GM19455 (cell line): ENCODE data around the gene TCF12.
"Not testable (repeated sequence)": the region's sequence is repeated elsewhere in the genome, so short reads cannot be mapped to it uniquely, and the experiment has no call there.

Experiments used
- ATAC-seq: cut with Tn5 transposase; IDR thresholded peaks from one replicate; pipeline ENCODE4 v1.9.1; 2021; ENCODE audit not compliant: unreplicated experiment

Gene TCF12

GRCh38 chr15:57089815-57090495 lies 171.5 kb downstream of the TCF12 start:
- ATAC-seq = no peak

DNA sequence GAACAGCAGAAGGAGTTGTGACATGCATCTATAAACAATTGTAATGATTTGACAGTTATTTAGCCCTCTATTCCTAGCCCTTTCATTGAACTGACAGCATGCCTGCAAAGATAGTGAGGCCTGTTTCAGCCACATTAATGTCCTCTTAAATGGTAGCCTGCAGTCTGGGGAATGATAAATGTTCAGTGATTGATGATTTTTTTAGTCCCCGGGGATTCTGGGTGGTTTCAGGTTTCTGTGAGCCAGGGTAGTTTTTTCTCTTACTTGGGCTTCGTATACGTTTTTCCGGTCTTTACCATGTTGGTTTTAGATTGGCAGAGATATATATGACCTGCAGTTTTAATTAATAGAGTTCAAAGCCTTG lies 172.0 kb downstream of the TCF12 start:
- no peak for ATAC-seq

DNA sequence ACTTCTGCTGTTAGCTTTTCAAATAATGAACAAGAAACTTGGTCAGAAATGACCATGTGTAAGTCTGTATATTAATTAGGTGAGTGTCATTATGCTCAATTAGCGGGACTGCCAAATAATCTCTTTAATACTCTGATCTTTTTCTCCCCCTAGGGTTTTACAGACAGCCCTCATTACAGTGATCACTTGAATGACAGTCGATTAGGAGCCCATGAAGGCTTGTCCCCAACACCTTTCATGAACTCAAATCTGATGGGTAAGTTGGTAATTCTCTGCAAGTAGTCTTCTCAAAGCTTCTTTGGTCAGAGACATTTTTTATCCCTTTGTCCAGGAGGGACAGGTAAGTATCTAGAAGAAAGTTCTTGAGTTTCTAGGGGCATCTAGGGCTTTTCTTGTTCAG lies 173.2 kb downstream of the TCF12 start:
- no peak for ATAC-seq

DNA sequence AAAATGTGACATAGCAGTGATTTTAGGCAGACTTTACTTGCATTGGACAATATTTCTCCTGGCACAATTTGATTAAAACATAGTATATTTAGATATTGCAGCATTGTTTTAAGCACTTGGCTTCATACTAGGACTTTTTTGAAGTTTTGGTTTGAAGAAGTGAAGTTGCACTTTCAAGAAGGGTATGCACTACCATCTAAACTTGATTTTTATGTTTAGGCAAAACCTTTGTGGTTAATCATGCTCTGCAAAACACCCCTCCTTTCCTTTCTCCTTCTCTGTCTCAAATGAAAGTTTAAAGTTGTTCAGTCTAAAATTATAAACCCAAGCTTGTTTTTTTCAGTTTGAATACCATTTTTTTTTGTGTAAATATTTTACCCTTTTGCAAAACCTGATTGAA lies 173.8 kb downstream of the TCF12 start:
- ATAC-seq = no peak

DNA sequence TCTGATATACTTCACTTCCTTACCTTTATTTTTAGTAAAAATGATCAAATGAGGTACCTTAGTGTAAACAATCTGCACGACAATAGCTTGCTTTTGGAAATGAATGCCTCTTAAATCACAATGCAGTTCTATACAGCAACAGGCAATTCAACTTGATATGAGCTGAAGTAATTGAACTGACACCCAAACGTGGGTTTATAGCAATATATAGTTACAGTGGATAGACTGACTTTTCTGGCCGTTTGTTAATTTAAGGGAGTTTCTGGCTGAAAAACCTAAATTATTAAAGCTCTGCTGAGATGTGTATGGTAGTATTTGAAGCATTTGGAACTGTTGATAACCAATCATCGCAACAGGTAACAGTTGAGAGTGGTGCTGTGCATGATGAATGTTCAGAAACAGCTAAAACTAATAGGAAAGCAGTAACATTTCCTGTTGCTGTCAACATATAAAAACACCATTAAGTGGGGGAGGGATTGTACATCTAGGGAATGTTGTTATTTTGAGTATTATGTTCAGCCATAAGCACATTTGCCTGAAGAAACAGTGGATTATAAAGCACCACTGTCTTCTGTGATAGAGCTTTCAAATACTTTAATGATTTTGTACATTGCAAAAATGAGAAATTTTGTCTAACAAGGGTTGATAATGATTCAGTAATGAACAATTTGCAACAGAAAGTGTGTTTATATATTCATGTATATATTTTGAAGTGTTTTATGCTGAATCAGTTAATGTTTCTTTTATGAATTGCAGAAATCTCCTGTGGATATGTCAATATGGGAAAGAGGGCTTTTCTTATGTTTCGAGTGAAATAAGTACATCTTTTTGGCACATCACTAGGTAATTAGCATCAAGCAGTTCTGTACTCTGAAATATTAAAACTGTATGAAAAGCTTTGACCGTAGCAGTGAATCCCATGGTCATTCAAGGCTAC lies 176.1 kb downstream of the TCF12 start:
- ATAC-seq = no peak

DNA sequence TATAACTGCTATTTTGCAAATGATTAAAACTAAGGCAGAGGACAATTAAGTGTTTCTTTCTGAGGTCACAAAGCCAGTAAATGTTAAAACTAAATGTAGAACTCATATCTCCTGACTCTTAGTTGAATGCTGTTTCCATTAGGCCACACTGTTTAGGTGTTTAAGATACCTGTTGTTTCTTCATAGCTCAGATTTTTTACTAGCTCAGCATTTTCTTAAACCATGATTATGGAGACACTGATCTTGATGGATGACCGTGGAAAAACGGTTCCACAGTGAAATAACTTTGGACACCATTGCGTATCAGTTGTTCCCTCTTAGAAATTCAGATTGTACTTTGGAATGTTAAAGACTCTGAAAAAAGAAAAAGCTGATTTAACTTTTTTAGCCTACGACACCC lies 177.5 kb downstream of the TCF12 start:
- no peak for ATAC-seq

GRCh38 chr15:57097246-57097645 lies 178.8 kb downstream of the TCF12 start:
- ATAC-seq = no peak

- not testable (repeated sequence) for ATAC-seq
Observed at GRCh38 chr15:57097919-57098543, 179.6 kb downstream of the TCF12 start.

DNA sequence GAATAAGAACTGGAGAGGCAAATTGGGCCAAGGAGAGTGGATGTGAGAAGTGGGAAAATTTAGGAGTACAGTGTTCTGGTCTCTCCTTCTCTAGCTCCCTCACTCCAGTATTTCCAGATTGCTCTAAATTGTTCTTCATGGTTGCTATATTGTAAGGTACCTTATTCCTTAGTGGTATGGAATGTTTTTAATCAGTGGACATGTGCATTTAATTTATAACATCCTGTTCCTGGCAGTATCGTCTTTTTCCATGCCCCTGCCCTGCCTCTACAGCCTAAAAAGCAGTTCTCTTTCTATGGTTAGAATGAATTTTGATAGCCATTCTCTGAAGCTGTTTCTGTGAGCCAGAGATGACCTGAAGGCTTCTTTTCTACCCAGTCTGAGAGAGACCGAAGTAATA lies 180.5 kb downstream of the TCF12 start:
- no peak for ATAC-seq

GRCh38 chr15:57100136-57100539 lies 181.7 kb downstream of the TCF12 start:
- ATAC-seq = no peak

DNA sequence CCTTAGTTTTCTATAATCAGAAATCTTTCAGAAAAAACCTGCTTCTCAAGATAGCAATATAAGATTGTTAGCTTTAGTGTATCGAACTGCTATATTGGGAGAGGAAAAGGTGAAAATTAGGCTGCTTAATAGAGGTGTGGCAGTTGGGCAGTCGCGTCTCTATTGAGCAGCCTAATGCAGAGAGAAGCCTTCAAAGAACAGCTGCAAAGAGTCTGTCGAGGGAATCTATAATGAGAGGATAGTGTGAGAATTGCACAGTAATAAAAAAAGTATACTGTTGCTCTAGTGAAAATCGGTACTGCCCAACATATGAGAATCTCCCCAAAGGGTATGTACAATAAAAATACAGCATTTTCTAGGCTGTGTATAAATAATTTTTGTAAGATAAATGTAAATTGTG lies 184.4 kb downstream of the TCF12 start:
- no peak for ATAC-seq

- ATAC-seq = no peak
Observed at GRCh38 chr15:57108296-57108695, 189.9 kb downstream of the TCF12 start.

- ATAC-seq = no peak
Observed at GRCh38 chr15:57109005-57109404, 190.6 kb downstream of the TCF12 start.

- ATAC-seq = no peak
Observed at GRCh38 chr15:57111002-57111401, 192.6 kb downstream of the TCF12 start.

DNA sequence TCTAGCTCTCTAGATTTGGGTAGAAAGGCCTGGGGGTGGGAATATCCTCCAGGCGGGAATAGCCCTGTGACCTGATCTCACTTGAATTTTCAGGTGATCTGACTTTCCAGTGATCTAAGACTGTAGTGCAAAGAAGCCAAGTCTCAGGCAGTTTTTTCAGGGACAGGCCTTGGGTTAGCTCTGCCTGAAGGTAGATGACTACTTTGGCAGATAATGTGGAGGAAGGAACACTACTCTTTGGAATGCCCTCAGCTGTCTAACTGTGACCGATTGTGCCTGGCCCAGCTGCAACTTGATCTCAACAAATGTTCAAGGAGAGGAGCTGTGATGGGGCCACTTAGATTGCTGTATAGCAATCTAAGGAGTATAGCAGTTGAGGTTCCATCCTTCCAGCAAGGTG lies 193.7 kb downstream of the TCF12 start:
- no peak for ATAC-seq

GRCh38 chr15:57114070-57114469 lies 195.6 kb downstream of the TCF12 start:
- ATAC-seq = no peak

GRCh38 chr15:57118013-57118799 lies 199.8 kb downstream of the TCF12 start:
- no peak for ATAC-seq

DNA sequence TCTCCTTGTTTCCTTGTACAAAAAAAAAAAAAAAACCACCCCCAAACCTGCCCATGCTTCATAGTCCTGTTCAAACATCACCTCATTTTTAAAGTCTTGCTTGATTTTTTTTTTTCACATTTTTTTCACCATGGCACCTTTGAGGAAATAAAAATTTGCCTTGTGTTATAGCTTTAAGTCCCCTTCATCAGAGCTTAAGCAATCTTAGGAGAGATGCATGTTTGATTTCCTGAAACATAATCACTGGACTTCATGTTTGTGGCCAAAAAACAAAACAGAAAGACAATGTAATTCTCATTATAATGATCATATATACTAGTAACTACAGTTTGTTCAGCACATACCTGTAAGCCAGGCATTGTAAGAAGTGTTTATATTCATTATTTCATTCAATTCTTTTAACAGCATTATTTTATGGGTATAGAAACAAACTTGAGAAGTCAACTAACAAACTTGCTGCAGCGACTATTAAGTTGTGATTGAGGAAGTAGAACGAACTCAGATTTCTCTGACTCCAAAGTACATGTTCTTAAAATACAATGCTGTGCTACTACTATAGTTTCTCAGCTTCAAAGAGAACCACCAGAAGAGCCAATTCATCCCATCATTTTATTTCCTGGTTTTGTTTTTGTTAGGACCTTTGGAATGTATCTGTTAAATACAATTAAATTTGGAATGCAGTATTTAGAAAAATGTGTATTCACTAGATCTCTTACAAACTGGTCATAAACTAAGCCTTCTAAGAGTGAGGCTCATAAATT lies 203.8 kb downstream of the TCF12 start:
- ATAC-seq = no peak

GRCh38 chr15:57124036-57124435 lies 205.6 kb downstream of the TCF12 start:
- no peak for ATAC-seq

DNA sequence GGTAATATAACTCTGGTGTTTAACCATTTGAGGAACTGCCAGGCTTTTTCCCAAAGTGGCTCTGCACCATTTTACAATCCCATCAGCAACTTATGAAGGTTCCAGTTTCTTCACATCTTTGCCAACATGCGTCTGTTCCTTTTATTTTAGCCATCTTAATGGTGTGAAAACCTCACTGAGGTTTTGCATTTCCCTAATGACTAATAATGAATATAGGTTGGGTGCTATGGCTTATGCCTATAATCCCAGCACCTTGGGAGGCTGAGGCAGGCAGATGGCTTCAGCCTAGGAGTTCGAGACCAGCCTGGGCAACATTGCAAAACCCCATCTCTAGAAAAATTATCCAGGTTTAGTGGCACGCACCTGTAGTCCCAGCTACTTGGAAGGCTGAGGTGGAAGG lies 210.6 kb downstream of the TCF12 start:
- ATAC-seq = no peak
